Measurements from ENCODE around the gene CNGB1.

GRCh38 chr16:57994361-57994760, 23.4 kb upstream of the CNGB1 start:
- TF ChIP-seq, protein P1, sequence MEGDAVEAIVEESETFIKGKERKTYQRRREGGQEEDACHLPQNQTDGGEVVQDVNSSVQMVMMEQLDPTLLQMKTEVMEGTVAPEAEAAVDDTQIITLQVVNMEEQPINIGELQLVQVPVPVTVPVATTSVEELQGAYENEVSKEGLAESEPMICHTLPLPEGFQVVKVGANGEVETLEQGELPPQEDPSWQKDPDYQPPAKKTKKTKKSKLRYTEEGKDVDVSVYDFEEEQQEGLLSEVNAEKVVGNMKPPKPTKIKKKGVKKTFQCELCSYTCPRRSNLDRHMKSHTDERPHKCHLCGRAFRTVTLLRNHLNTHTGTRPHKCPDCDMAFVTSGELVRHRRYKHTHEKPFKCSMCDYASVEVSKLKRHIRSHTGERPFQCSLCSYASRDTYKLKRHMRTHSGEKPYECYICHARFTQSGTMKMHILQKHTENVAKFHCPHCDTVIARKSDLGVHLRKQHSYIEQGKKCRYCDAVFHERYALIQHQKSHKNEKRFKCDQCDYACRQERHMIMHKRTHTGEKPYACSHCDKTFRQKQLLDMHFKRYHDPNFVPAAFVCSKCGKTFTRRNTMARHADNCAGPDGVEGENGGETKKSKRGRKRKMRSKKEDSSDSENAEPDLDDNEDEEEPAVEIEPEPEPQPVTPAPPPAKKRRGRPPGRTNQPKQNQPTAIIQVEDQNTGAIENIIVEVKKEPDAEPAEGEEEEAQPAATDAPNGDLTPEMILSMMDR (IDR thresholded peaks at IDR 0.05): no peak
- TF ChIP-seq MAX (IDR thresholded peaks at IDR 0.05; ENCODE audit: low read depth) (no peak), RAD21 (IDR thresholded peaks at IDR 0.05; ENCODE audit: low read length) (no peak), FOSL2 (IDR thresholded peaks at IDR 0.05; ENCODE audit: borderline replicate concordance, low read depth) (no peak), JUND (IDR thresholded peaks at IDR 0.05) (no peak)
- TF ChIP-seq, protein P2, sequence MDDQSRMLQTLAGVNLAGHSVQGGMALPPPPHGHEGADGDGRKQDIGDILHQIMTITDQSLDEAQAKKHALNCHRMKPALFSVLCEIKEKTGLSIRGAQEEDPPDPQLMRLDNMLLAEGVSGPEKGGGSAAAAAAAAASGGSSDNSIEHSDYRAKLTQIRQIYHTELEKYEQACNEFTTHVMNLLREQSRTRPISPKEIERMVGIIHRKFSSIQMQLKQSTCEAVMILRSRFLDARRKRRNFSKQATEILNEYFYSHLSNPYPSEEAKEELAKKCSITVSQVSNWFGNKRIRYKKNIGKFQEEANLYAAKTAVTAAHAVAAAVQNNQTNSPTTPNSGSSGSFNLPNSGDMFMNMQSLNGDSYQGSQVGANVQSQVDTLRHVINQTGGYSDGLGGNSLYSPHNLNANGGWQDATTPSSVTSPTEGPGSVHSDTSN (IDR thresholded peaks at IDR 0.05): no peak

All from SK-N-SH (cell line).